HEK293 (cell line): ENCODE results near the gene CHD5.

ENCODE experiments used
- ATF2 ChIP-seq: fragments of 450-650 bp; formaldehyde crosslinking; IDR thresholded peaks from 2 replicates; pipeline ENCODE4 v1.5.1; 2016; ENCODE audit warnings: missing biosample characterization, missing genetic modification characterization, low read depth
- CTCF ChIP-seq: fragments of 450-650 bp; formaldehyde crosslinking; IDR thresholded peaks from 2 replicates; pipeline ENCODE4 v1.5.1; 2016; ENCODE audit warnings: missing biosample characterization, missing genetic modification characterization
- ZBTB1 ChIP-seq: fragments of 450-650 bp; formaldehyde crosslinking; IDR thresholded peaks from 2 replicates; pipeline ENCODE4 v1.5.1; 2016; ENCODE audit warnings: missing biosample characterization, missing genetic modification characterization
- ZBTB7A ChIP-seq: fragments of 450-650 bp; formaldehyde crosslinking; IDR thresholded peaks from 2 replicates; pipeline ENCODE4 v1.5.1; 2016; ENCODE audit warnings: low read depth, missing biosample characterization, missing genetic modification characterization
- ZFP3 ChIP-seq: fragments of 450-650 bp; formaldehyde crosslinking; IDR thresholded peaks from 2 replicates; pipeline ENCODE4 v1.5.1; 2016; ENCODE audit warnings: low read depth, missing biosample characterization, missing genetic modification characterization
- ZNF148 ChIP-seq: fragments of 450-650 bp; formaldehyde crosslinking; IDR thresholded peaks from 2 replicates; pipeline ENCODE4 v1.5.0; 2017; ENCODE audit warnings: missing biosample characterization, missing genetic modification characterization, borderline replicate concordance
- ZNF214 ChIP-seq: fragments of 450-650 bp; formaldehyde crosslinking; IDR thresholded peaks from 2 replicates; pipeline ENCODE4 v1.5.1; 2017; ENCODE audit warnings: missing biosample characterization, mild to moderate bottlenecking, missing genetic modification characterization, borderline replicate concordance
- TF ChIP-seq, protein P1 (sequence below): IDR thresholded peaks from 2 replicates; pipeline ENCODE4 v1.6.1; 2011; ENCODE audit warnings: mild to moderate bottlenecking, low read depth, low read length, borderline replicate concordance
- TF ChIP-seq, protein P2 (sequence below): fragments of 450-650 bp; formaldehyde crosslinking; IDR thresholded peaks from 2 replicates; pipeline ENCODE4 v1.5.1; 2016; ENCODE audit warnings: missing biosample characterization, missing genetic modification characterization

- TF ChIP-seq ATF2 (no peak), ZBTB7A (no peak), ZFP3 (tag by site-specific recombination) (no peak), ZBTB1 (tag by site-specific recombination) (no peak), ZNF148 (no peak), CTCF (tag by site-specific recombination) (peak; percentile 10; the same call in 1 of the 2 replicates), ZNF214 (no peak)
- TF ChIP-seq, protein P1, sequence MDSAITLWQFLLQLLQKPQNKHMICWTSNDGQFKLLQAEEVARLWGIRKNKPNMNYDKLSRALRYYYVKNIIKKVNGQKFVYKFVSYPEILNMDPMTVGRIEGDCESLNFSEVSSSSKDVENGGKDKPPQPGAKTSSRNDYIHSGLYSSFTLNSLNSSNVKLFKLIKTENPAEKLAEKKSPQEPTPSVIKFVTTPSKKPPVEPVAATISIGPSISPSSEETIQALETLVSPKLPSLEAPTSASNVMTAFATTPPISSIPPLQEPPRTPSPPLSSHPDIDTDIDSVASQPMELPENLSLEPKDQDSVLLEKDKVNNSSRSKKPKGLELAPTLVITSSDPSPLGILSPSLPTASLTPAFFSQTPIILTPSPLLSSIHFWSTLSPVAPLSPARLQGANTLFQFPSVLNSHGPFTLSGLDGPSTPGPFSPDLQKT: no peak
- TF ChIP-seq, protein P2, sequence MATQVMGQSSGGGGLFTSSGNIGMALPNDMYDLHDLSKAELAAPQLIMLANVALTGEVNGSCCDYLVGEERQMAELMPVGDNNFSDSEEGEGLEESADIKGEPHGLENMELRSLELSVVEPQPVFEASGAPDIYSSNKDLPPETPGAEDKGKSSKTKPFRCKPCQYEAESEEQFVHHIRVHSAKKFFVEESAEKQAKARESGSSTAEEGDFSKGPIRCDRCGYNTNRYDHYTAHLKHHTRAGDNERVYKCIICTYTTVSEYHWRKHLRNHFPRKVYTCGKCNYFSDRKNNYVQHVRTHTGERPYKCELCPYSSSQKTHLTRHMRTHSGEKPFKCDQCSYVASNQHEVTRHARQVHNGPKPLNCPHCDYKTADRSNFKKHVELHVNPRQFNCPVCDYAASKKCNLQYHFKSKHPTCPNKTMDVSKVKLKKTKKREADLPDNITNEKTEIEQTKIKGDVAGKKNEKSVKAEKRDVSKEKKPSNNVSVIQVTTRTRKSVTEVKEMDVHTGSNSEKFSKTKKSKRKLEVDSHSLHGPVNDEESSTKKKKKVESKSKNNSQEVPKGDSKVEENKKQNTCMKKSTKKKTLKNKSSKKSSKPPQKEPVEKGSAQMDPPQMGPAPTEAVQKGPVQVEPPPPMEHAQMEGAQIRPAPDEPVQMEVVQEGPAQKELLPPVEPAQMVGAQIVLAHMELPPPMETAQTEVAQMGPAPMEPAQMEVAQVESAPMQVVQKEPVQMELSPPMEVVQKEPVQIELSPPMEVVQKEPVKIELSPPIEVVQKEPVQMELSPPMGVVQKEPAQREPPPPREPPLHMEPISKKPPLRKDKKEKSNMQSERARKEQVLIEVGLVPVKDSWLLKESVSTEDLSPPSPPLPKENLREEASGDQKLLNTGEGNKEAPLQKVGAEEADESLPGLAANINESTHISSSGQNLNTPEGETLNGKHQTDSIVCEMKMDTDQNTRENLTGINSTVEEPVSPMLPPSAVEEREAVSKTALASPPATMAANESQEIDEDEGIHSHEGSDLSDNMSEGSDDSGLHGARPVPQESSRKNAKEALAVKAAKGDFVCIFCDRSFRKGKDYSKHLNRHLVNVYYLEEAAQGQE (tag by site-specific recombination): no peak
Measured at GRCh38 chr1:6148497-6149241, 31.5 kb downstream of the CHD5 start.
